Fibroblast of the aortic adventitia (primary cell): Measurements from ENCODE around the gene MAN1C1. TPM values are rescaled to one million over a fixed set of nuclear protein-coding genes. Genes with fewer than 3 reads are reported as not detected.

Experiments used
- DNase-seq: peaks from one replicate; pipeline ENCODE4 v3.0.0-alpha.2; 2010; ENCODE audit warnings: low read depth
- H3K4me3 ChIP-seq: 2 replicates; pipeline ENCODE4 v1.5.1; 2011; ENCODE audit warnings: low read depth, mild to moderate bottlenecking, control low read depth, low read length, moderate library complexity
- total RNA-seq: library from RNA; depleted of rRNA; stranded (reverse); fragments of >200 nt; gene quantifications from 2 replicates; pipeline ENCODE4 v1.2.3, GENCODE V29; 2012; ENCODE audit warnings: low replicate concordance
- TF ChIP-seq, protein P1 (sequence below): IDR thresholded peaks from 2 replicates; pipeline ENCODE4 v1.5.1; 2011; ENCODE audit warnings: mild to moderate bottlenecking, low read length, control low read depth, inconsistent platforms; ENCODE audit not compliant: insufficient read depth

Gene MAN1C1
- total RNA-seq, 1 donor: 6.6 TPM

DNA sequence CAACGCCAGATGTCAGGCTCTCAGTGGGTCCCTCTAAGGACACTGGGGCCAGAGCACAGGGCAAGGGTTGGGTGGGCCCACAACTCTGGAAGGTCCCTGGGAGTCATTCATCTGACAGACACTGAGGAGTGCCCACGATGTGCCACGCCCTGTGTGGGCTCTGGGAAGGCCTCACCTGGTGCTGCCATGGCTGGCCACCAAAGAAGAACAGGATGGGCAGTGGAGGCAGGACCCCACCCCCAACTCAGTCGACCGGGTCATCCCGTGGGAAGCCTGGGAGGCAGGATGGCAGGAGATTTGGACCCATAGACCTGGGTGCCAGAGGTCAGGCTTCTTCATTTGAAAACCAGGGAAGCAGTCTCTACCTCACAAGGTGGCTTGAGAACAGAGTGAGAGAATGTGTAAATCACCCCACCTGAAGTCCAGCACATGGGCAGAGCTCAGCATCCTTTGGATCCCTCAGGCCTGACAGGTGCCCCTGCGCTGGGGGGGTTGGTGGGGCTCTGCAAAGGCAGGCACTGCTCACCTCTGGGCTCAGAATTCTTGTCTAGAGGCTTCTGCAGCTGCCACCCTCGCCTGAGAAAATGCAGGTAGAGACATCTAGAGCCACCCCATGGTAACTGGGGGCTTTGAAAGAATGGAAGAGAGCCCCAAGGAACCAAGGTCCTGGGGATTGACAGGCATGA is 182.2 kb downstream of the MAN1C1 start:
- TF ChIP-seq, protein P1, sequence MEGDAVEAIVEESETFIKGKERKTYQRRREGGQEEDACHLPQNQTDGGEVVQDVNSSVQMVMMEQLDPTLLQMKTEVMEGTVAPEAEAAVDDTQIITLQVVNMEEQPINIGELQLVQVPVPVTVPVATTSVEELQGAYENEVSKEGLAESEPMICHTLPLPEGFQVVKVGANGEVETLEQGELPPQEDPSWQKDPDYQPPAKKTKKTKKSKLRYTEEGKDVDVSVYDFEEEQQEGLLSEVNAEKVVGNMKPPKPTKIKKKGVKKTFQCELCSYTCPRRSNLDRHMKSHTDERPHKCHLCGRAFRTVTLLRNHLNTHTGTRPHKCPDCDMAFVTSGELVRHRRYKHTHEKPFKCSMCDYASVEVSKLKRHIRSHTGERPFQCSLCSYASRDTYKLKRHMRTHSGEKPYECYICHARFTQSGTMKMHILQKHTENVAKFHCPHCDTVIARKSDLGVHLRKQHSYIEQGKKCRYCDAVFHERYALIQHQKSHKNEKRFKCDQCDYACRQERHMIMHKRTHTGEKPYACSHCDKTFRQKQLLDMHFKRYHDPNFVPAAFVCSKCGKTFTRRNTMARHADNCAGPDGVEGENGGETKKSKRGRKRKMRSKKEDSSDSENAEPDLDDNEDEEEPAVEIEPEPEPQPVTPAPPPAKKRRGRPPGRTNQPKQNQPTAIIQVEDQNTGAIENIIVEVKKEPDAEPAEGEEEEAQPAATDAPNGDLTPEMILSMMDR: no peak
- H3K4me3 ChIP-seq: no peak overlapping the region
- no peak for DNase-seq

DNA sequence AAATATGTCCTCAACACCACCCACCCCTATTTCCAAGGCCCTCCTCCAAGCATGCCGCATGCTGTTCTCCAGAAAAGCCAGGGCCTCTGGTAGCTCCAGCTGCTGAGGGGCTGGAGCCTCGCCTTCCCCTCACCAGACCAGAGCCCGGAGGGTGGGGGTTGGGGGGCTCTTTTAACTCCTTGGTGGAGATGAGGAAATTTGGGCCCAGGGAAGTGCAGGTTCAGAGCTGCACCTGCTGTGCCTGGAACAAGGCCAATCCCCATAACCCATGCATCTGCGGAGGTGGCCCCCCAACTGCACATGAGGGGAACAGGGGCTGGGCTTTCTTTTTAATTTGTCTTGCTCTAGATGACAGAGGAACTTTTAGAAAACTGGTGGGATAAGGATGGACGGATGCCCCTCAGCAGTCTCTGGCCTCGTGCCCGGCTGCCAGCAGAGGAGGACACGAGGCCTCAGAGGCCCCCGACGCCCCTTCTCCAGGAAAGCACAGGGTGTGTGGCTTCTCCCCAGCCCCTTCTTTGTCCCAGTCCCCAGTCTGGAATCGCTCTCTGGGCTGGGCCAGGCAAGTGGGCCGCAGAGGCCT is 182.9 kb downstream of the MAN1C1 start:
- H3K4me3 ChIP-seq: peak overlapping the region; percentile 63
- DNase-seq: no peak
- TF ChIP-seq, protein P1: no peak

GRCh38 chr1:25799935-25800702 is 183.5 kb downstream of the MAN1C1 start, which contains the start of gene SELENON:
Gene SELENON (plus strand): TSS chr1:25800193. CDS start chr1:25800231, 38 bp downstream.
- peak; percentile 42 for DNase-seq
- H3K4me3 ChIP-seq: peak within 1 kb of the TSS; percentile 77
- TF ChIP-seq, protein P1: no peak

- no peak for DNase-seq
- TF ChIP-seq, protein P1: no peak
- peak overlapping the region; percentile 77 for H3K4me3 ChIP-seq
Observed at GRCh38 chr1:25800703-25801377, 184.2 kb downstream of the MAN1C1 start.

DNA sequence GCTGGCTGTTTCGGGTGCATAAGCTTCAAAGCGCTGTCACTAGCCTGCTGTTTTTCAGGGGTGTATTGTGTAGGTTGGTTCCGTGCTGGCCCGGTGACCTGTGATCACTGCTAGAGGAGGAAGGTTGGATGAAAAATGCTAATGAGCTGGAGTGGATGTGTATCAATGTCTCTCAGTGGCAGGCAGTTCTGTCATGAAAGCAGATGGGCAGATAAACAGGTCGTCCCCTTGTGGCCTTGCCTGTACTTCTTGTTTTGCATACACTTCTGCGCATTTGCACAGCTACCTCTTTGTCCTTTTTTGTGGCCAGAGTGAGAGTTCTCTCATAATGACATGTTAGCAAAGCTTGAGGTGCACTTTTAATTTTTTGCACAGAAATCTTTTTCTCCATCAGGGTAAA is 186.3 kb downstream of the MAN1C1 start:
- H3K4me3 ChIP-seq: no peak overlapping the region
- no peak for DNase-seq
- TF ChIP-seq, protein P1: no peak

DNA sequence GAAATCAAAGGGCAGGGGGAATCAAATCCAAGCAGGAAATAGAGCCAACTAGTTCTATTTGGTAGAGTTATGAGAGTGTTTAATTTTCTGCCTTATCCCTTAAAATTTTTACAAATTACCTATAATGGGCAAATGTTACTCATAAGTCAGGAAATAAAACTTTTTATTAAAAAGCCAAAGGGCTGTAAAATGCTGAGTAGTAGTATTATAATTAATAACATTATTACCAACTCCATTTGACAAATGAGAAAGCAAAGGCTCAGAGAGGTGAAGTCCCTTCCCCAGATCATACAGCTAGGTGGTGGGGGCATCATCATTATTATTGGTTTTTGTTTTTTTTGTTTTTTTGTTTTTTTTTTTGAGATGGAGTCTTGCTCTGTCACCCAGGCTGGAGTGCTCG is 186.8 kb downstream of the MAN1C1 start:
- no peak for DNase-seq
- no peak overlapping the region for H3K4me3 ChIP-seq
- TF ChIP-seq, protein P1: no peak
